B cell (primary cell): ENCODE data around the gene LRRC2.

ENCODE experiments used
- EZH2 ChIP-seq: IDR thresholded peaks from 2 replicates; pipeline ENCODE4 v1.6.1; 2012; ENCODE audit warnings: borderline replicate concordance, low read depth, mild to moderate bottlenecking, moderate library complexity, low read length; ENCODE audit not compliant: insufficient read depth, poor library complexity, severe bottlenecking
- TF ChIP-seq, protein P1 (sequence below): fragments of 200-600 bp; IDR thresholded peaks from one replicate; pipeline ENCODE4 v1.8.0; 2022; ENCODE audit warnings: antibody characterized with exemption, mild to moderate bottlenecking

DNA sequence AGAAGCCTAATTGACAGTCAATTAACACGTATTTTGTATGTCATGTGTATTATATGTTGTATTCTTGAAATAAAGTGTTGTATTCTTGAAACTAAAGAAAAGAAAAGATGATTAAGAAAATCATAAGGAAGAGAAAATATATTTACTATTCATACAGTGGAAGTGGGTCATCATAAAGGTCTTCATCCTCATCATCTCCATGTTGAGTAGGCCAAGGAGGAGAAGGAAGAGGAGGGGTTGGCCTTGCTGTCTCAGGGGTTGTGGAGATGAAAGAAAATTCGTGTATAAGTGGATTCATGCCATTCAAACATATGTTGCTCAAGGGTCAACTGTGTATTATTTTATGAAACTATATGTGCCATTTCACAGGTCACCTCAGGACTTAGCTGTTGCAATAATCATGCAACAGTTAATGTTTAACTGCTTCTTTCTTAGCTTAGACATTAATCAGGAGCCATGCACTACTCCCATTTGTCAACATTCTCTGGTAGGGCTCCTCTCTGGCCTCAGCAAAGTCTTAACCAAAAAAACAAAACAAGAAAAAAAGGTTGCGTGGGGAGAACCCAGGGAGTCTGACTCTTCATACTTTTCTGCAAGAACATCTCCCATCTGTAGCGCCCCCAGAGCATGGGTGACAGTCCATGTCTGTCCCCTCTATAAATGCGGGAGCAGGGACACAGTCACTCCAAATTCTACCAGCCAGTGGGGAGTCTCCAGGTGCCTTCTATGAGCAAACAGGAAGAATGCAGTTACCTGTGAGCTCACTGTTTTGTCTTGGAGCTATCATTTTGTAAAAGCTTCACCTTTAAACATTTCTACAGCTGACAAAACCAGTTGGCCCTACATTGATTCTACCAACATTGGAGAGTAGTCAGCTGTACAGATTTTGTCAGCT is 19.9 kb upstream of the LRRC2 start:
- no peak for TF ChIP-seq EZH2
- TF ChIP-seq, protein P1, sequence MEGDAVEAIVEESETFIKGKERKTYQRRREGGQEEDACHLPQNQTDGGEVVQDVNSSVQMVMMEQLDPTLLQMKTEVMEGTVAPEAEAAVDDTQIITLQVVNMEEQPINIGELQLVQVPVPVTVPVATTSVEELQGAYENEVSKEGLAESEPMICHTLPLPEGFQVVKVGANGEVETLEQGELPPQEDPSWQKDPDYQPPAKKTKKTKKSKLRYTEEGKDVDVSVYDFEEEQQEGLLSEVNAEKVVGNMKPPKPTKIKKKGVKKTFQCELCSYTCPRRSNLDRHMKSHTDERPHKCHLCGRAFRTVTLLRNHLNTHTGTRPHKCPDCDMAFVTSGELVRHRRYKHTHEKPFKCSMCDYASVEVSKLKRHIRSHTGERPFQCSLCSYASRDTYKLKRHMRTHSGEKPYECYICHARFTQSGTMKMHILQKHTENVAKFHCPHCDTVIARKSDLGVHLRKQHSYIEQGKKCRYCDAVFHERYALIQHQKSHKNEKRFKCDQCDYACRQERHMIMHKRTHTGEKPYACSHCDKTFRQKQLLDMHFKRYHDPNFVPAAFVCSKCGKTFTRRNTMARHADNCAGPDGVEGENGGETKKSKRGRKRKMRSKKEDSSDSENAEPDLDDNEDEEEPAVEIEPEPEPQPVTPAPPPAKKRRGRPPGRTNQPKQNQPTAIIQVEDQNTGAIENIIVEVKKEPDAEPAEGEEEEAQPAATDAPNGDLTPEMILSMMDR: no peak
